Measurements from ENCODE around the gene SOCS1.
"Not testable (repeated sequence)": the region's sequence is repeated elsewhere in the genome, so short reads cannot be mapped to it uniquely, and the experiment has no call there.

SOCS1 gene

DNA sequence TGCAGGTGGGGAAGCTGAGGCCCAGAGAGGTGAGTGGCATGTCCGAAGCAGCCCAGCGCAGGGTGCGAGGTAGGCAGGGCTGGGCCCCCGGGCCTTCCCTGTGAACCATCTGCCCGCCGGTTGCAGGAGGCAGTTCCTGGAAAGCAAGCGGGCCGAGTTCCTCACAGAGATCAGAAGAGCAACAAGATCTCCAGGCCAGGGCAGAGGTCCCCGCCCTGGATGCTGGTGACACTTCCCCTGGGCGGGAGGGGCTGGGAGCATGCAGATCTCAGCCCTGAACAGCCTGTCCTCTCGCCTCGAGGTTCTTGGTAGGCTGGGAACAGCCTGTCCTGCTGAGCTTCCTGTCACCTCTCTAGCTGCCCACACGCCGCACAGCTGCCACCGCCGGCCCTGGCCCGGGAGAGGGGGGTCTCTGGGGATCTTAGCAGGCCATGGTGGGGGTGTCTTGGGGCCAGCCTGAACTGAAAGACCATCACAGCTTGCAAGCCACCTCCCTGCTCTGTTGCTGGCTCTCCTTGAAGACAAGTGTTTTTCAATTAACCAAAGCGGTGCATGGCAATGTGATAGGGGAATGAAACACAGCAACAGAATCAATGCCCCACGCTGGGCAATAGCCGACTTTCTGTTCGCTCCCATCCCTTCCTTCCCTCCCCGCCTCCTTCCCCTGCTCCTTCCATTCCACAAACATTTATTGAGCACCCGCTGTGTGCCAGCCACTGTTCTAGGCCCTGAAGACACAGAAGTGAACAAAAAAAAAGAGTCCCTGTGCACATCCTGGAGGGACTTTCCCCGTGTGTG lies 31.7 kb downstream of the SOCS1 start:
- FAIRE-seq = no peak

DNA sequence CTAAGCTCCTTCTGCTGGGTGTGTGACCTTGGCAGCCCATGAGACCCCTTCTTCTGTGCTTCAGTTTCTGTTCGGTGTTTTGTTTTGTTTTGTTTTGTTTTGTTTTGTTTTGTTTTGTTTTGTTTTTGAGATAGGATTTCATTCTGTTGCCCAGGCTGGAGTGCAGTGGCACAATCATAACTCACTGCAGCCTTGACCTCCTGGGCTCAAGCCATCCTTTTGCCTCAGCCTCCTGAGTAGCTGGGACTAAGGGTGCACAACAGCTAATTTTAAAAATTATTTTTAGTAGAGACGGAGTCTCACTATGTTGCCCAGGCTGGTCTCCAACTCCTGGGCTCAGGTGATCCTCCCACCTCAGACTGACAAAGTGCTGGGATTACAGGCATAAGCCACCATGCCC lies 35.5 kb downstream of the SOCS1 start:
- not testable (repeated sequence) for FAIRE-seq

DNA sequence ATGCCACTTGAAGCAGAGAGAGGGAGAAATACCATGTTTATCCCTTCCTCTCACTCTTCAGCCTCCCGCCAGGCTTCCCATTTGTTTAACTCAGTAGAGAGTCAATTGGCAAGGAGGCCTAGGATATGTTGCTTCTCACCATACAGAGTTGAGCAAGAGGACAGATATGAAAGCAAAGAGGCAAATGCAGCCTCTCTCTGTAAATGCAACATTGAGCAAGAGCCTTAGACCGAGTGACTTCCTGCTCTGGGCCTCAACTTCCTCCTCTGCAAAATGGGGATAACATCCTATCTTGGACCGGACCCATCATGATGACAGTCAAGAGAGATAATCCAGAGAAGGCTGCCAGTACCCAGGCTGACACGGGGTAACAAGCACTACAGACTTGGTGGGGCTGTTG lies 36.8 kb downstream of the SOCS1 start:
- no peak for FAIRE-seq

- no peak for FAIRE-seq
Measured at GRCh38 chr16:11218604-11218962, 37.4 kb downstream of the SOCS1 start.

GRCh38 chr16:11217651-11218603 lies 38.1 kb downstream of the SOCS1 start:
- FAIRE-seq = no peak

- no peak for FAIRE-seq
Measured at GRCh38 chr16:11215935-11216556, 40.0 kb downstream of the SOCS1 start.

DNA sequence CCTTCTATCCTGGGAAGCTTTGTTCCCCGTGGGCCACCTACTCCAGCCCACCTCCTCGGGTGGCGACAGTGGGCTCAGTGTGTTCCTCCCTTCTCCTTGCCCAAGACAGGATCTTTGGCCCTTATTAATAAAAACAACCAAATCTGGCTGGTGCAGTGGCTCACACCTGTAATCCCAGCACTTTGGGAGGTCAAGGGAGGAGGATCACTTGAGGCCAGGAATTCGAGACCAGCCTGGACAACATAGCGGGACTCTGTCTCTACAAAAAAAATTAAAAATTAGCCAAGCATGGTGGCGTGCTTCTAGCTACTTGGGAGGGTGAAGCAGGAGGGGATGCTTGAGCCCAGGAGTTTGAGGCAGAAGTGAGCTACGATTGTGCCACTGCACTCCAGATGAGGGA lies 42.2 kb downstream of the SOCS1 start:
- FAIRE-seq = no peak

DNA sequence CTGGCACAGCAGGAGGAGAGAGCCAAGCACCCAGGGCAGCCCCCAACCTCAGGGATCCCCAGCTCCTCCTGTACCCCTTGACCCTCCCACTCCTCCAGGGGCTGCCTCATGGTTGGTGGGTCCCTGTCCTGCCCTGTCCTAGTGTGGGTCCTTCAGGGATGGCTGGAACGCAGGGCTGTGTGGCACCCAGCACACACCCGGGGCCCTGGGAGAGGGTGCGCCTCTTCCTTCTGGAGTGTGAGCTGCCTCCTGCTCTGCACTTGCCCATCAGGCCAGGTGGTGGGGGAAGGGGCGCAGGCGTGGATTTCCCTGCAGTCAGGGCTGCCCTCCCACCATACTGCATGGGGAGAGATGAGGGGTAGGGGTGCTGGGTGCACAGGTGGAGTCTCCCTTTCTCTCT lies 42.6 kb downstream of the SOCS1 start:
- no peak for FAIRE-seq

DNA sequence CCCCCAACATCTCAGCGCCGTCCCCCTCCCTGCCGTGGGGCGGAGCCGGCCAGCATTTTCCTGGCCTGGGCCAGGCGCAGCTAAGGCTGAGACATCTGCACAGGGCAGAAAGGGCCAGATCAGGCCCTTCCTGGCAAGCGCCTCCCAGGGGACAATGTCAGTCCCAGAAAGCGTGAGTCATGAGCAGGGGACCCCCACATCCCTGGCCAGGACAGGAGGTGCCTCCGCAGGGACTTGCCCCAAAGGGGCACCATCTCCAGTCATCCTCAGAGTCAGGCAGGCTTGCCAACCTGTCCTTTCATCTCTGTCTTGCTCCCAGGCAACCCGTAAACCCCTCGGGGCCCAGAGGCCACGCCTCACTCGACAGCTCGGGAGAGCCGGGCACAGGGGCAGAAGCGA lies 43.2 kb downstream of the SOCS1 start:
- no peak for FAIRE-seq

DNA sequence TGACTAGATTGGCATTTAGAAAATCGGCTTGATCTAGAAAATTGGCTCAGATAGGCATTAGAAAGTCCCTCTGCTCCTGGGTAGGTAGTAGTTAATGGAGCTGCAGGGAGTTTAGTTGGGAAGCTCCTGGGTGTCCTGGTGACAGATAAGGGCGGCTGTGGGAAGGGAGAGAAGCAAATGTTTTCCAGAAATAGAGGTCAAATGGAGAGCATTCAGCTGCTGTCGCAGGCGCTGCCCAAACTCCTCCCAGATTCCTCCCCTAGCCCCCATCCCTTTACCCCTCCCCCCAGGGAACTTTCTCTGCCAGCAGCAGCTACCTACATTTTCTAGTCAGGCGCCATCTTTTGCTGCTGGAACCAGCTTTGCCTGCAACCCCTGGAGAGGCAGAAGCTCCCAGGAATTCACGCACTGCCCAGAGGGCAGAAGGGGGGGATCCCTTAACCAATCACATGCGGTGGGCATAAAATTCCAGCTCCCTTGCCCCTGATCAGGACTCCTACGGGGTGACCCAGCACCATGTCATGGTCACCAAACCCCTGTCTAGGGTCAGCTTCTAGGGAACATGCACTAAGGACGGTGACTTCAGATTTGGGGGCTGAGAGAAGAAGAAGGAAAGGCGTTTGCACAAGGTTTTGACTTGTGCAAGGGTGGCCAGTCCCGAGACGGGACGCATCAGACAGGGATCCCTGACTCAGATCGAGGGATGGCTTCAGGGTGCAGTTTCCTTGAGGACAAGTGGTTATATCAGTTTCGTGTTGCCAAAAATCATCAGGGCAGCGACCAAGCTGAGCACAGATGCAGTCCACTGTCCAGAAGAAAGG lies 43.8 kb downstream of the SOCS1 start:
- FAIRE-seq = no peak

DNA sequence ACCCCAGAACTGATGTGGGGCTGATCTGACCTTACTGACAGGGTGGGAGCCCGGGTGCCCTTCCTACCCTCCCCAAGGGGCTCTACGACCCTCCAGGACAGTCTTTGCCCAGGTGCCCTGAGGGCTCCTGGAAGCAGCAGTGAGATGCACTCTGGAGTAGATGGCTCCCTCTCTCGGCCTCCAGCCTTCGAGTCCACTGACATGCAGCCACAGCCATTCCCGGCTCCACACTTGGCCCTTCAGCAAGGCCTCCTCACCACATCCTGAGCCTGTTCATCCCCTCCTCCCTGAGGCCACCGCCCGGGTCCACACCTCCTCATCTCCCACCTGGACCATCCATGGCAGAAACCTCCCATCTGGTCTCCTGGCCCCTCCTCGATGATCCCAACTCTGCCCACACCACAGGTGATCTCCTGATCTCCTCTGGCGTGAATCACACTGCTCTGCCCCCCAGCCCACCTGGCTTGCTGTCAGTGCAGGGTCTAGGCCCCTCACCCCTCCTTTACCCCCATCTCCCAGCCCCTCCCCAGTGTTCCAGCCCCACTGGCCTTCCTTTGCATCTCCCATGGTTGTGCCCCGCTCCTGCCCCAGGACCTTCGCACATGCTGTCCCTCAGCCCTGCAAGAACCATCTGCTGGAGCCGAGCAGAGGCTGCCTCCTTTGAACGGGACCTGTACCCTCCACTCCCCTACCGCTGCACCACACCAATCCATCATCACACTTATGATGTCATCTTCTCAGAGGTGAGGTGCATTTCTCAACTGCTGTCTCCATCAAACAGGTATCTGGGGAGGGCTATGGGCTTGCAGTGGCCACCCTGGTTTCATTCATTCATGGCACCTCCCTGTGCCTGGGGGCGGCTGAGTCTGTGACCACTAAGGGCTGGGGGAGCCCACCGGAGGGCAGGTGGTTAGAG lies 44.7 kb downstream of the SOCS1 start:
- no peak for FAIRE-seq

DNA sequence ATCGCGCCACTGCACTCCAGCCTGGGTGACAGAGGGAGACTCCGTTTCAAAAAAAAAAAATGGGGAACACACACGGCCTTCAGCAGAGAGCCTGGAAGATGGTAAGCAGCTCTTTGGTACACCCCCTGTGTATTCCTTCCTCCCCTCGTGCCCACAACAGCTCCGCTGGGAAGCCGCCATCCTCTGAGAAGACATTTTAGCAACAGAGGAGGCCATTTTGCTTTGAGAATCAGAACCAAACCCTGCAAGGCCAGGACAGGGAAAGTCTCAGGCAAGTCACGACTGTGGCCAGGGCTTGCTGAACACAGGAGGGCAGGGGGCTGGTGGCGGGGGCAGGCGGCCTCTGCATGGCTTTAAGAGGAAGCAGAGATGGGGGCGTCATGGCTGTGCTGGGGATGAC lies 45.7 kb downstream of the SOCS1 start:
- no peak for FAIRE-seq

DNA sequence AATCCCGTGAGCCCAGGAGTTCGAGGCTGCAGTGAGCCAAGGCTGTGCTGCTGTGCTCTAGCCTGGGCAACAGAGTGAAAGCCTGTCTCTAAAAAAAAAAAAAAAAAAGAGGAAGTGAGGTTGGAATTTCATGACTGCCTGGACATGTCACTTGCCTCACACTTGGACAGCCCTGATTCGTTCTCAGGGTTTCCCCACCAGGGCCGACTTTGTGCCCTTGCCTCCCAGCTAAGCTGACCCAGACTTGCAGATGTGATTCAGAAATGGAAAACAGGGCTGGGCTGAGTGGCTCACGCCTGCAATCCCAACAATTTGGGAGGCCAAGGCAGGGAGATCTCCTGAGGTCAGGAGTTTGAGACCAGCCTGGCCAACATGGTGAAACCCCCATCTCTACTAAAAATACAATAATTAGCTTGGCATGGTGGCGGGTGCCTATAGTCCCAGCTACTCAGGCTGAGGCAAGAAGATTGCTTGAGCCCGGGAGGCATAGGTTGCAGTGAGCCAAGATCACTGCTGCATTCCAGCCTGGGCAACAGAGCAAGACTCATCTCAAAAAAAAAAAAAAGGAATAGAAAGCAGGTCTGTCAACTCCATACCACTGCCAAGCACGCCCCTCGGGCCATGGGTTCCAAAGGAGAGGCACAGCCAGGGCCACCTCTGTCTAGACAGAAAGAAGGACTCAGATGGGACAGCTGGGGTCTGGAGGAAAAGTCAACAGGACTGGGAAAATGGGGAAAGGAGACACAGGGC lies 46.9 kb downstream of the SOCS1 start:
- no peak for FAIRE-seq

- FAIRE-seq = no peak
Measured at GRCh38 chr16:11207646-11208045, 48.4 kb downstream of the SOCS1 start.

GRCh38 chr16:11205754-11206581 lies 50.0 kb downstream of the SOCS1 start:
- FAIRE-seq = no peak

DNA sequence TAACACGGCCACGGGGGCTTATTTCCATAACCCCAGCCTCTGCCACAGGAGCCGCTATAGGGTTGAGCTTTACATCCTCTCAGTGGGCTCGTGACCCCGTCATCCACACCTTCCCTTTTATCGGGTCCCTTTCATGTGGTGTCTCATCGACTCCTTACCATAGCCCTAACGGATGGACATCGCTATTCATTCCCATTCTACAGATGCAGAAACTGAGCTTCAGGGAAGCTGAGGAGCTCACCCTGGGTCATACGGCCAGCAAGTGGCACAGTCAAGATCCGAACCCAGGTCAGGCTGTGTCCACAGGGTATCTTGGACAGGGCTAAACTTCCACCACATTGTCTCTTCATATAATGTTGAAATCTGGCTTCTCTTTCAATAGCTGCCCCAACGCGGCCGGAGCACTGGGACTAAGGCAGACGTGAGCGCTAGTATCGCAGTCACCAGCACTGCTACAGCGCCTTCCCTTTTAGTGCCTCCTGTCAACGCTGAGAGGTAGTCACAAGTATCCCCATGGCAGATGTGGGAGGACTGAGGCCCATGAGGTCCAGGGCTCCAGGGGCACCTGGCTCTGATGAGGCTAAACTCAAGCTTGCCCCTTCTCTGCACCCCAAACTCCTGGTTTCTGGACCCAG lies 50.8 kb downstream of the SOCS1 start:
- FAIRE-seq = no peak

DNA sequence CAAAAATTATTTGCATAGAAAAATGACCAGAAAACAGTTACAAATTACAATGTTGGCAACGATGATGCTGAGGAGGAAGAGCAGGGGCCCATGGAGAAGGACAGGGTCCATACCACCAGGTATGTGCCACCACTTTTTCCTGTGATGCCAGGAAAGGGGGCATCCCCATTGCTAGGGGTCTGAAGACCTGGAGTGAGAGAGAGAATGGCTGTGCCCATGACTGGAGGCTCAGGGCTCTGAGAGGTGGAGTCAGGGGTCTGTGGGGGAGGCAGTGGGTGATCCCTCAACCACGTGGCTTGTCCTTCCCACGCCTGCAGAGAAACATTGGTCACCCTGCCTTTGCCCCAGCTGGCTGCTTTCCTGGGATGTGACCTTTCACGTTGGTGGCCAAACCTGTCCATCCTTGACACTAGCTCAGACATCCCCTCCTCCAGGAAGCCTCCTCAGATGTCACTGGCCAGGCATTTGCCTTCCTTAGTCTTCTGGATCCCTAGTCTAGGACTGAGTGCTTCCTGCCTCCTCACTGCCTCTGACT lies 51.4 kb downstream of the SOCS1 start:
- FAIRE-seq = no peak

Data from colon (tissue), 2 donors.